ENCODE measurements around the gene TAPBP.
A peak's percentile ranks its signal among the peaks of the same experiment; 100 is the strongest.

The TAPBP gene

GRCh38 chr6:33251395-33252012 is 62.4 kb downstream of the TAPBP start:
- peak overlapping the region in 1 of 2 donors; percentile 66 for H3K27ac Mint-ChIP-seq
- DNase-seq (no peak), ATAC-seq (no peak)
- no peaks in the 10 kb centered on the region for H3K9me3 Mint-ChIP-seq
- H3K27me3 Mint-ChIP-seq: no peaks in the 10 kb centered on the region
- peaks cover 47% of the 10 kb centered on the region for H3K4me1 Mint-ChIP-seq
- peak overlapping the region; percentile 60 to 94 for H3K4me3 Mint-ChIP-seq

GRCh38 chr6:33250731-33251130 is 63.1 kb downstream of the TAPBP start:
- no peak for DNase-seq
- Mint-ChIP-seq H3K27ac (peak overlapping the region; percentile 92 to 96), H3K4me3 (peak overlapping the region; percentile 90 to 94), H3K27me3 (no peaks in the 10 kb centered on the region), H3K9me3 (no peaks in the 10 kb centered on the region), H3K4me1 (peaks cover 47% of the 10 kb centered on the region)
- ATAC-seq: no peak

- Mint-ChIP-seq H3K27ac (peak overlapping the region; percentile 96 to 97), H3K4me1 (peaks cover 47% of the 10 kb centered on the region), H3K4me3 (peak overlapping the region; percentile 90 to 94), H3K9me3 (no peaks in the 10 kb centered on the region), H3K27me3 (no peaks in the 10 kb centered on the region)
- DNase-seq (peak in 1 of 2 donors; percentile 14), ATAC-seq (no peak)
Measured at GRCh38 chr6:33249732-33250630, 63.9 kb downstream of the TAPBP start.

Data from stimulated activated naive CD8-positive, alpha-beta T cell treated with anti-CD3 and anti-CD28 coated beads, Interleukin-15, amount 100 ng/mL, for 72 hours (primary cell).